ENCODE data around the gene RAI1. TPM values are rescaled to one million over a fixed set of nuclear protein-coding genes. Genes with fewer than 3 reads are reported as not detected.
A peak's percentile ranks its signal among the peaks of the same experiment; 100 is the strongest.
"Not testable (repeated sequence)": the region's sequence is repeated elsewhere in the genome, so short reads cannot be mapped to it uniquely, and the experiment has no call there.

RAI1 gene
- total and polyA plus RNA-seq, 2 donors, result 4.3 to 10.9 TPM

GRCh38 chr17:17807440-17807839, 126.2 kb downstream of the RAI1 start:
- H3K36me3 ChIP-seq (ENCODE audit: control insufficient read depth in 2 of 2, insufficient read depth in 2 of 2, low read length in 1 of 2), result peaks cover 47 to 68% of the 10 kb centered on the region in 2 donors
- H3K4me3 ChIP-seq (ENCODE audit: low read length in 2 of 2), result no peak overlapping the region
- H3K27ac ChIP-seq (ENCODE audit: low read depth in 1 of 2, low read length in 1 of 2), result no peak overlapping the region
- peaks cover 0 to 16% of the 10 kb centered on the region in 2 donors for H3K4me1 ChIP-seq (ENCODE audit: control insufficient read depth in 2 of 2, insufficient read depth in 2 of 2, low read length in 2 of 2)
- WGBS, result 99% methylated on average over 5 of the region's 5 CpGs
- no peaks in the 10 kb centered on the region for H3K27me3 ChIP-seq (ENCODE audit: control insufficient read depth in 2 of 2, insufficient read depth in 1 of 2, low read length in 1 of 2)
- peaks cover 0 to 11% of the 10 kb centered on the region in 2 donors for H3K9me3 ChIP-seq (ENCODE audit: control insufficient read depth in 2 of 2, insufficient read depth in 1 of 2, low read length in 1 of 2)
- no peak for DNase-seq (ENCODE audit: low read depth in 6 of 9, low spot score in 9 of 9)

- Histone ChIP-seq H3K9me3 (ENCODE audit: control insufficient read depth in 2 of 2, insufficient read depth in 1 of 2, low read length in 1 of 2) (peaks cover 0 to 11% of the 10 kb centered on the region in 2 donors), H3K36me3 (ENCODE audit: control insufficient read depth in 2 of 2, insufficient read depth in 2 of 2, low read length in 1 of 2) (peaks cover 54 to 75% of the 10 kb centered on the region in 2 donors), H3K4me1 (ENCODE audit: control insufficient read depth in 2 of 2, insufficient read depth in 2 of 2, low read length in 2 of 2) (peaks cover 0 to 17% of the 10 kb centered on the region in 2 donors)
- not testable (repeated sequence) for H3K27me3 ChIP-seq (ENCODE audit: control insufficient read depth in 2 of 2, insufficient read depth in 1 of 2, low read length in 1 of 2); H3K27ac ChIP-seq (ENCODE audit: low read depth in 1 of 2, low read length in 1 of 2); H3K4me3 ChIP-seq (ENCODE audit: low read length in 2 of 2); DNase-seq (ENCODE audit: low read depth in 6 of 9, low spot score in 9 of 9)
- 98% methylated on average over 5 of the region's 5 CpGs for WGBS
These were observed 126.9 kb downstream of the RAI1 start for GRCh38 chr17:17808200-17808599.

GRCh38 chr17:17808706-17809432, 127.6 kb downstream of the RAI1 start:
- H3K27me3 ChIP-seq (ENCODE audit: control insufficient read depth in 2 of 2, insufficient read depth in 1 of 2, low read length in 1 of 2), result no peaks in the 10 kb centered on the region
- peak overlapping the region in 1 of 2 donors; percentile 8 for H3K27ac ChIP-seq (ENCODE audit: low read depth in 1 of 2, low read length in 1 of 2)
- no peak for DNase-seq (ENCODE audit: low read depth in 6 of 9, low spot score in 9 of 9)
- H3K36me3 ChIP-seq (ENCODE audit: control insufficient read depth in 2 of 2, insufficient read depth in 2 of 2, low read length in 1 of 2), result peaks cover 56 to 77% of the 10 kb centered on the region in 2 donors
- peaks cover 0 to 6% of the 10 kb centered on the region in 2 donors for H3K9me3 ChIP-seq (ENCODE audit: control insufficient read depth in 2 of 2, insufficient read depth in 1 of 2, low read length in 1 of 2)
- peaks cover 0 to 17% of the 10 kb centered on the region in 2 donors for H3K4me1 ChIP-seq (ENCODE audit: control insufficient read depth in 2 of 2, insufficient read depth in 2 of 2, low read length in 2 of 2)
- 83% methylated on average over 15 of the region's 15 CpGs for WGBS
- no peak overlapping the region for H3K4me3 ChIP-seq (ENCODE audit: low read length in 2 of 2)

GRCh38 chr17:17809531-17810083, 128.3 kb downstream of the RAI1 start:
- Histone ChIP-seq H3K4me3 (ENCODE audit: low read length in 2 of 2) (no peak overlapping the region), H3K9me3 (ENCODE audit: control insufficient read depth in 2 of 2, insufficient read depth in 1 of 2, low read length in 1 of 2) (peaks cover 0 to 6% of the 10 kb centered on the region in 2 donors), H3K36me3 (ENCODE audit: control insufficient read depth in 2 of 2, insufficient read depth in 2 of 2, low read length in 1 of 2) (peaks cover 57 to 79% of the 10 kb centered on the region in 2 donors), H3K27ac (ENCODE audit: low read depth in 1 of 2, low read length in 1 of 2) (no peak overlapping the region), H3K27me3 (ENCODE audit: control insufficient read depth in 2 of 2, insufficient read depth in 1 of 2, low read length in 1 of 2) (no peaks in the 10 kb centered on the region), H3K4me1 (ENCODE audit: control insufficient read depth in 2 of 2, insufficient read depth in 2 of 2, low read length in 2 of 2) (peaks cover 0 to 17% of the 10 kb centered on the region in 2 donors)
- DNase-seq (ENCODE audit: low read depth in 6 of 9, low spot score in 9 of 9), result no peak
- 96% methylated on average over 52 of the region's 52 CpGs for WGBS

GRCh38 chr17:17810084-17810894, 129.0 kb downstream of the RAI1 start:
- DNase-seq (ENCODE audit: low read depth in 6 of 9, low spot score in 9 of 9), result no peak
- no peak overlapping the region for H3K4me3 ChIP-seq (ENCODE audit: low read length in 2 of 2)
- 93% methylated on average over 68 of the region's 68 CpGs for WGBS
- peaks cover 0 to 17% of the 10 kb centered on the region in 2 donors for H3K4me1 ChIP-seq (ENCODE audit: control insufficient read depth in 2 of 2, insufficient read depth in 2 of 2, low read length in 2 of 2)
- H3K27me3 ChIP-seq (ENCODE audit: control insufficient read depth in 2 of 2, insufficient read depth in 1 of 2, low read length in 1 of 2), result no peaks in the 10 kb centered on the region
- H3K27ac ChIP-seq (ENCODE audit: low read depth in 1 of 2, low read length in 1 of 2), result peak overlapping the region in 1 of 2 donors; percentile 37
- peaks cover 61 to 82% of the 10 kb centered on the region in 2 donors for H3K36me3 ChIP-seq (ENCODE audit: control insufficient read depth in 2 of 2, insufficient read depth in 2 of 2, low read length in 1 of 2)
- H3K9me3 ChIP-seq (ENCODE audit: control insufficient read depth in 2 of 2, insufficient read depth in 1 of 2, low read length in 1 of 2), result peaks cover 0 to 6% of the 10 kb centered on the region in 2 donors

GRCh38 chr17:17810895-17811248, 129.6 kb downstream of the RAI1 start:
- Histone ChIP-seq H3K27me3 (ENCODE audit: control insufficient read depth in 2 of 2, insufficient read depth in 1 of 2, low read length in 1 of 2) (no peaks in the 10 kb centered on the region), H3K4me3 (ENCODE audit: low read length in 2 of 2) (no peak overlapping the region), H3K4me1 (ENCODE audit: control insufficient read depth in 2 of 2, insufficient read depth in 2 of 2, low read length in 2 of 2) (peaks cover 0 to 17% of the 10 kb centered on the region in 2 donors), H3K27ac (ENCODE audit: low read depth in 1 of 2, low read length in 1 of 2) (no peak overlapping the region), H3K36me3 (ENCODE audit: control insufficient read depth in 2 of 2, insufficient read depth in 2 of 2, low read length in 1 of 2) (peaks cover 61 to 82% of the 10 kb centered on the region in 2 donors), H3K9me3 (ENCODE audit: control insufficient read depth in 2 of 2, insufficient read depth in 1 of 2, low read length in 1 of 2) (peaks cover 0 to 6% of the 10 kb centered on the region in 2 donors)
- no peak for DNase-seq (ENCODE audit: low read depth in 6 of 9, low spot score in 9 of 9)
- 96% methylated on average over 27 of the region's 27 CpGs for WGBS

GRCh38 chr17:17811381-17812210, 130.3 kb downstream of the RAI1 start:
- Histone ChIP-seq H3K27me3 (ENCODE audit: control insufficient read depth in 2 of 2, insufficient read depth in 1 of 2, low read length in 1 of 2) (no peaks in the 10 kb centered on the region), H3K27ac (ENCODE audit: low read depth in 1 of 2, low read length in 1 of 2) (peak overlapping the region in 1 of 2 donors; percentile 10), H3K36me3 (ENCODE audit: control insufficient read depth in 2 of 2, insufficient read depth in 2 of 2, low read length in 1 of 2) (peaks cover 62 to 83% of the 10 kb centered on the region in 2 donors), H3K9me3 (ENCODE audit: control insufficient read depth in 2 of 2, insufficient read depth in 1 of 2, low read length in 1 of 2) (peaks cover 0 to 6% of the 10 kb centered on the region in 2 donors), H3K4me1 (ENCODE audit: control insufficient read depth in 2 of 2, insufficient read depth in 2 of 2, low read length in 2 of 2) (peaks cover 0 to 17% of the 10 kb centered on the region in 2 donors), H3K4me3 (ENCODE audit: low read length in 2 of 2) (no peak overlapping the region)
- DNase-seq (ENCODE audit: low read depth in 6 of 9, low spot score in 9 of 9), result no peak
- 90% methylated on average over 15 of the region's 15 CpGs for WGBS

GRCh38 chr17:17812211-17813054, 131.2 kb downstream of the RAI1 start:
- DNase-seq (ENCODE audit: low read depth in 6 of 9, low spot score in 9 of 9), result peak in 4 of 9 donors; percentile 31 to 58 (median 44)

More at GRCh38 chr17:17812211-17813054, 131.2 kb downstream of the RAI1 start:
- H3K36me3 ChIP-seq (ENCODE audit: control insufficient read depth in 2 of 2, insufficient read depth in 2 of 2, low read length in 1 of 2), result peaks cover 70 to 85% of the 10 kb centered on the region in 2 donors
- peak overlapping the region in 1 of 2 donors; percentile 10 for H3K27ac ChIP-seq (ENCODE audit: low read depth in 1 of 2, low read length in 1 of 2)
- H3K4me1 ChIP-seq (ENCODE audit: control insufficient read depth in 2 of 2, insufficient read depth in 2 of 2, low read length in 2 of 2), result peaks cover 0 to 17% of the 10 kb centered on the region in 2 donors
- 76% methylated on average over 59 of the region's 59 CpGs for WGBS
- H3K9me3 ChIP-seq (ENCODE audit: control insufficient read depth in 2 of 2, insufficient read depth in 1 of 2, low read length in 1 of 2), result peaks cover 0 to 6% of the 10 kb centered on the region in 2 donors
- no peaks in the 10 kb centered on the region for H3K27me3 ChIP-seq (ENCODE audit: control insufficient read depth in 2 of 2, insufficient read depth in 1 of 2, low read length in 1 of 2)
- no peak overlapping the region for H3K4me3 ChIP-seq (ENCODE audit: low read length in 2 of 2)
